A549 (cell line): ENCODE results near the gene EVPLL. TPM values are rescaled to one million over a fixed set of nuclear protein-coding genes. Genes with fewer than 3 reads are reported as not detected.
"Not testable (repeated sequence)": the region's sequence is repeated elsewhere in the genome, so short reads cannot be mapped to it uniquely, and the experiment has no call there.

ENCODE experiments used
- ATAC-seq, 2 experiments: fragments of 200-7000 bp in 1 of 2; fragments of >200 bp in 1 of 2; cut with Nextera tagmentation in 1 of 2; cut with Tn5 transposase in 1 of 2; 3 replicates each; pipeline versions ENCODE4 v1.8.0 to v1.9.1; 2018 to 2020; ENCODE audit warnings: mild to moderate bottlenecking in 1 of 2, moderate library complexity in 1 of 2
- CTCF ChIA-PET: fragments of 300-600 bp; sonication (Branson Sonifier 250); formaldehyde crosslinking; extraction: SDS; loops from one replicate; lab custom pipeline; 2021; ENCODE audit warnings: antibody characterized with exemption, inconsistent platforms; lab: Yijun Ruan, JAX
- POLR2A ChIA-PET: fragments of 350-600 bp; formaldehyde crosslinking; extraction: SDS; loops from one replicate; lab custom pipeline; 2021; ENCODE audit warnings: antibody characterized with exemption, inconsistent platforms; lab: Yijun Ruan, JAX
- DNase-seq, 2 experiments: peaks; one replicate each; pipeline versions ENCODE4 v3.0.0 to v3.0.0-alpha.2; 2011 to 2016; ENCODE audit warnings: low read depth in 1 of 2, low spot score in 1 of 2
- FAIRE-seq: peaks from 2 replicates; lab custom pipeline; 2011; peaks lifted over from hg19 to GRCh38; lab: Jason Lieb, UNC
- H3K27ac ChIP-seq, 2 experiments: fragments of >200 bp; sonication (Bioruptor Twin); formaldehyde crosslinking; 3 replicates each; pipeline ENCODE4 v1.5.1; 2016 to 2017
- H3K4me1 ChIP-seq: fragments of >200 bp; sonication (Bioruptor Twin); formaldehyde crosslinking; 3 replicates; pipeline ENCODE4 v1.6.1; 2016
- H3K4me2 ChIP-seq: fragments of >200 bp; sonication (Bioruptor Twin); formaldehyde crosslinking; 3 replicates; pipeline ENCODE4 v1.6.1; 2016
- H3K4me3 ChIP-seq: fragments of >200 bp; sonication (Bioruptor Twin); formaldehyde crosslinking; 3 replicates; pipeline ENCODE4 v1.5.1; 2016
- H3K9me3 ChIP-seq: fragments of >200 bp; sonication (Bioruptor Twin); formaldehyde crosslinking; 3 replicates; pipeline ENCODE4 v1.6.1; 2016
- JUN ChIP-seq, 2 experiments: fragments of >200 bp; sonication (Bioruptor Twin); formaldehyde crosslinking; IDR thresholded peaks; 2 replicates in 1 of 2; 3 replicates in 1 of 2; pipeline ENCODE4 v1.6.1; 2016 to 2017
- WGBS: methylation state at CpG from one replicate; pipeline ENCODE4 v1.1.6; 2017; ENCODE audit errors: missing lambda C conversion rate; 5-methylcytosine and 5-hydroxymethylcytosine counted together
- polyA plus RNA-seq, 4 experiments: library from polyadenylated mRNA; depleted of rRNA in 3 of 4; stranded (reverse); fragments of >200 nt; fragmentation: RNase III in 1 of 4; extraction: RNeasy Plus Mini Kit Qiagen cat#74134 plus additional on column Dnase treatment in 1 of 4; gene quantifications; 2 replicates in 3 of 4; 3 replicates in 1 of 4; pipeline ENCODE4 v1.2.3, GENCODE V29; 2011 to 2017
- TF ChIP-seq, protein P1 (sequence below): IDR thresholded peaks from 2 replicates; pipeline ENCODE4 v1.6.1; 2012

EVPLL gene
- polyA plus RNA-seq, 2 of the 4 experiments (the other 2 are of a cell fraction), result 0.05 TPM; not detected in 1

DNA sequence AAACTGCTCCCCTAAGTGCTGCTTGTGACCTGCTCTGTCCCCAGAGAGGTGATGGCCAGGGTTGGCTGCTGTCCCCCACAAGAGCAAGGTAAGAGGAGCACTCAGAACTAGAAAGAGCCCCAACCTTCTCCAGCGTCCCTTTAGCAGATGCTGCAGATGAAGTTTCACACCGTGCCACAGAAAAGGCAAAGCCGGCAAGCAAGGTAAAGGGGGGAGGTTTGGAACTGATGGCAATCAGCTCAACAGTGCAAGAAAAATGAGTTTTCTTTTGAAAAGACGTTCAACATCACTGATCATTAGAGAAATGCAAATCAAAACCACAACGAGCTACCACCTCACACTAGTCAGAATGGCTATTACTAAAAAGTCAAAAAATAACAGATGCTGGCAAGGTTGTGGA is 26.0 kb downstream of the EVPLL start:
- POLR2A ChIA-PET, FAIRE-seq, H3K4me1 ChIP-seq, H3K4me2 ChIP-seq, DNase-seq, H3K27ac ChIP-seq, H3K4me3 ChIP-seq, H3K9me3 ChIP-seq, CTCF ChIA-PET, ATAC-seq: not testable (repeated sequence)
- WGBS, result no CpG with 5 or more reads among the region's 5 CpGs

DNA sequence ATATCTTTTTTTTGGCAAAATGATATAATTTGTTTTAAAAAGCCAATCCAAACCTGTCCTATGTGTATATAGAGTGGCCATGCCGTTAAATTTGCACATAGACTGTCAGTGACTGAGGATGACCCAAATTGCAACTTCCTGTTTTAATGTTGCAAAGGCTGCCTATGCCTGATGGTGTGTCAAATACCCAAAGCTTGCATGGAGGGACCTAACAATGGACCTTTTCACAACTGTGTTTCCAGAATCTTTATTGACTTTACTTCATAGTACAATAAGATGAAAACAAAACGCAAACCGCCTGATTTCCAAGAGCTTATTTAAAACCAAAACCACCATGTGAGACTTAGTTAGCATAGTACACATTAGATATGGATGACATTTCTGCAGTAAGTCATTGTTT is 31.3 kb downstream of the EVPLL start:
- FAIRE-seq, result peak; percentile 98
- peaks cover 16% of the 10 kb centered on the region for H3K4me1 ChIP-seq
- TF ChIP-seq, protein P1, sequence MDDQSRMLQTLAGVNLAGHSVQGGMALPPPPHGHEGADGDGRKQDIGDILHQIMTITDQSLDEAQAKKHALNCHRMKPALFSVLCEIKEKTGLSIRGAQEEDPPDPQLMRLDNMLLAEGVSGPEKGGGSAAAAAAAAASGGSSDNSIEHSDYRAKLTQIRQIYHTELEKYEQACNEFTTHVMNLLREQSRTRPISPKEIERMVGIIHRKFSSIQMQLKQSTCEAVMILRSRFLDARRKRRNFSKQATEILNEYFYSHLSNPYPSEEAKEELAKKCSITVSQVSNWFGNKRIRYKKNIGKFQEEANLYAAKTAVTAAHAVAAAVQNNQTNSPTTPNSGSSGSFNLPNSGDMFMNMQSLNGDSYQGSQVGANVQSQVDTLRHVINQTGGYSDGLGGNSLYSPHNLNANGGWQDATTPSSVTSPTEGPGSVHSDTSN, result 0 out of 2 replicates have a peak, but pooled peaks have one; percentile 13
- TF ChIP-seq, all 56 proteins: peak for 1; not testable (repeated sequence) for 55
- H3K9me3 ChIP-seq, ATAC-seq, H3K4me3 ChIP-seq, H3K27ac ChIP-seq, CTCF ChIA-PET, POLR2A ChIA-PET, H3K4me2 ChIP-seq, DNase-seq: not testable (repeated sequence)
- WGBS, result 71% methylated on average over 3 of the region's 3 CpGs

DNA sequence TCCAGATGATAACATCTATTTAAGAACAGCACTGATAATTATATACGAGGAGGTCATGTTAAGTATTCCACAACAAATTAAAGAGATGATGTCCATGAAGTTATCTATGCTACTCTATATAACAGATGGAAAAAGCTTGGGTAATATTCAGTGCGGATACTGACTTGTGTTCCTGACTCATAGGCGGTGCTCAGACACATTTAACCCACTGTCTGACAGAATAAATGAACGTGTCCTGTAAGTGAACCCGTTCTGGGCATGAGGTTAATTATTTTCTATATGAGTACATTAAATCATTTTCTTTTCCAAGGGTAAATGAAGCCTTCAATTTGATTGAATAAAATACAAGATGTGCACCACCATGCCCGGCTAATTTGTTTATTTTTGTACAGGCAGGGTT is 31.7 kb downstream of the EVPLL start:
- POLR2A ChIA-PET, H3K27ac ChIP-seq, H3K4me3 ChIP-seq, CTCF ChIA-PET, ATAC-seq, H3K9me3 ChIP-seq: not testable (repeated sequence)
- FAIRE-seq (peak; percentile 7), DNase-seq (peak in 1 of 2 experiments; percentile 0)
- WGBS, result 37% methylated on average over 6 of the region's 6 CpGs
- peaks cover 16% of the 10 kb centered on the region for H3K4me1 ChIP-seq
- TF ChIP-seq, protein P1, result 0 out of 2 replicates have a peak, but pooled peaks have one; percentile 1
- H3K4me2 ChIP-seq, result peak overlapping the region; percentile 84; the same call in 2 of the 3 replicates

DNA sequence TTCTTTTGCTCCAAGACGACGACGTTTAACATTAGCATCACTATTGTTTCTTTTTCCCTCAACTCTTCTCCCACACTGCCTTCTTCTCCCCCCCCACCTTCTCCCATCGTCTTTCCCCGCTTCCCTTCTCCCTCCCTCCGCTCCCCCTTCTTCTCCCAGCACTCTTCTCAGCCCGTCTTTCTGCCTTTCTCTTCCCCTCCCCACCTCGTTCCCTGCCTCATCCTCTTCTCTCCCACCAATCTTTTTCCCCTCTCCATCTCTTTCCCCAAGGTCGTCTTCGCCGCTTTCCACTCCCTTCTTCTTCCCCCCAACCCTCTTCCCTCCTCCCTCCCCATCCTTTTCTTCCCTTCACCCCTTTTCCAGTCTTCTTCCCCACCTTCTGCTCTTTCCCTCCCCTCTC is 33.2 kb downstream of the EVPLL start:
- ATAC-seq (peak; percentile 25 to 27; a peak in 4 of 6 replicates), DNase-seq (peak; percentile 3 to 32)
- H3K9me3 ChIP-seq, CTCF ChIA-PET, FAIRE-seq, POLR2A ChIA-PET: not testable (repeated sequence)
- H3K27ac ChIP-seq, result peak overlapping the region; percentile 55 to 81
- peaks cover 16% of the 10 kb centered on the region for H3K4me1 ChIP-seq
- H3K4me3 ChIP-seq, result peak overlapping the region; percentile 41
- H3K4me2 ChIP-seq, result peak overlapping the region; percentile 84
- 8% methylated on average over 5 of the region's 11 CpGs for WGBS

DNA sequence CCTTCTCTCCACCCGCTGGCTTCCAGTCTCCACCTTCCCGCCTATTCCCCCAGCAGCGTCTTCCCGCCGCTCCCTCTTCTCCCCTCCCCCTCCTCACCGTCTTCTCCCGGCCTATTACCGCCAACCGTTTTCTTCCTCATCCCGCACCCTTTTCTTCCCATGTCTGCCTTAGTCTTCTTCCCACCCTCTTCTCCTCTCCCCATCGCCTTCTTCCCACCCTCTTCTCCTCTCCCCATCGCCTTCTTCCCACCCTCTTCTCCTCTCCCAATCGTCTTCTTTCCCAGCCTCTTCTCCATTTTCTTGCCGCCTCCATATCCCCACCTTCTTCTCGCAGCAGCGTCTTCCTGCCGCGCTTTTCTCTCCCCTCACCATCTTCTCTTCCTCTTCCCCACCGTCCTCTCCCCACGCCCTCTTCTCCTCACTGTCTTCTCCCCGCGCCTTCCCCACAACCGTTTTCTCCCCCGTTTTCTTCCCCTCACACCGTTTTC is 33.8 kb downstream of the EVPLL start:
- Histone ChIP-seq H3K4me1 (peaks cover 16% of the 10 kb centered on the region), H3K4me3 (peak overlapping the region; percentile 83), H3K4me2 (peak overlapping the region; percentile 76), H3K27ac (peak overlapping the region; percentile 96 to 97)
- POLR2A ChIA-PET, CTCF ChIA-PET, H3K9me3 ChIP-seq, FAIRE-seq: not testable (repeated sequence)
- DNase-seq (peak in 1 of 2 experiments; percentile 61), ATAC-seq (peak; percentile 72 to 80)
- WGBS, result 2% methylated on average over 21 of the region's 25 CpGs
- TF ChIP-seq JUN (IDR thresholded peaks at IDR 0.05), result peak in 1 of 2 experiments; percentile 23; a peak in 1 of 5 replicates

DNA sequence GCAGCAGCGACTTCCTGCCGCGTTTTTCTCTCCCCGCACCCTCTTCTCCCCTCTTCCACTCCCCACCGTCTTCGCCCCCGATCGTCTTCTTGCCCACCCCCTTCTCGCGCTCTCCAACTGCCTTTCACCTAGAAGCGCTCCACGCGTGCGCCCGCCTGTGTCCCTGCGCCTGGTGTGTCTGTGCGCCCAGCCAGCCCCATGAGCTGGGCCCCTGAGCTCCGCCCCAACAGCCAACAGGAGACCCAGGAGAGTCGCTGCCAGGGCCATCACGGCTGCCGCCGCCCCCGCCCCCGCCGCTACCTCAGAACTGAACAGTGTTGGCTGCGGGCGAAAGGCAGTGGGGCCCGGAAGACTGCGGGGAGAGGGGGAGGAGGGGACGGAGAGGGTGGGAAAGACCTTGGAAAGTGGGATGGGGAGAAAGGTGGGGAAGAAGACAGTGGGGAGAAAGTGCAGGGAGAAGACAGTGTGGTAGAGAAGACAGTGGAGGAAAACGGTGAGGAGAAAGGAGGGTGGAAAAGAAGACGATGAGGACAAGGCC is 34.5 kb downstream of the EVPLL start:
- DNase-seq, H3K4me2 ChIP-seq, H3K9me3 ChIP-seq, CTCF ChIA-PET, POLR2A ChIA-PET: not testable (repeated sequence)
- WGBS, result no CpG with 5 or more reads among the region's 32 CpGs
- Histone ChIP-seq H3K27ac (peak overlapping the region; percentile 96 to 97; a peak in 4 of 6 replicates), H3K4me3 (peak overlapping the region; percentile 83), H3K4me1 (peaks cover 16% of the 10 kb centered on the region)
- FAIRE-seq (peak; percentile 89), ATAC-seq (peak; percentile 95 to 96)

DNA sequence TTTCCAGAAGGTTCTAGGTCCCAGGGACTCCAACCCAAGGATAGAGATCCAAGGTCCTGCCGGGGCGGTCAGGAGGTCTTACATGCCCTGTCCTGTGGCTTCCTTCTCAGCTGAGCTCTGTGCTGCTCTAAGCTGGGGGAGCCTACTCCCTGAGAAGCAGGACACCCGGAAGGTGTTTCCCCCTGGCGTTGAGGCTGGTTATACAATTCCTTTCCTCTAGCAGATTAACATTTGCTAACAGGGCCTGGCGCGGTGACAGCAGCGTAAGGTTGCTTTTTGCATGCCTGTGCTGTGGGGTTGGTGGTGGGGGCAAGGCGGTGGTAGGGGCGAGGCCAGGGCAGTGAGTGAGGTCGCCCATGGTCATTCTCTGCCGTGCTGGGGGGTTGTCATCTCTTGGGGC is 43.9 kb downstream of the EVPLL start:
- FAIRE-seq, H3K9me3 ChIP-seq, CTCF ChIA-PET, POLR2A ChIA-PET, DNase-seq, H3K27ac ChIP-seq, H3K4me2 ChIP-seq, H3K4me3 ChIP-seq, H3K4me1 ChIP-seq, ATAC-seq: not testable (repeated sequence)
- 39% methylated on average over 4 of the region's 11 CpGs for WGBS

DNA sequence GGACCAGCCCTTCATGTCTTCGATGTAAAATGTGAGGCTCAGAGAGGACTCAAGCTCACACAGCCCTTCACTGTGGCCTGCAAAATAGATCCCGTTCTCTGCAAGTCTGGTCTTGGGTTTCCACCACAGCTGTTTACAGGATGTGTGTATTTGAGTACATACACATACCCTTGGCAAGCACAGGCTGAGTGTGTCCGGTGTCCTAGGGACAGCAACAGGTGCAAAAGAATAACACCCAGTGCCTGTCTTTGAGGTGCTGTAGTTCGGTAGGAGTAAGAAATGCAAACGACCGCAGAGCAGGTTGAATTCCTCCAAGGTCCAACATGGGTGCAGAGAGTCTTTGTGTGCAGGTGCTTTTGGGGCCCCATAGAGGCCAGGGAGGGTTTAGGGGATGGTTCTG is 44.9 kb downstream of the EVPLL start:
- CTCF ChIA-PET, H3K4me1 ChIP-seq, H3K4me2 ChIP-seq, H3K27ac ChIP-seq, H3K4me3 ChIP-seq, DNase-seq, FAIRE-seq, POLR2A ChIA-PET, ATAC-seq, H3K9me3 ChIP-seq: not testable (repeated sequence)
- 80% methylated on average over 3 of the region's 6 CpGs for WGBS

DNA sequence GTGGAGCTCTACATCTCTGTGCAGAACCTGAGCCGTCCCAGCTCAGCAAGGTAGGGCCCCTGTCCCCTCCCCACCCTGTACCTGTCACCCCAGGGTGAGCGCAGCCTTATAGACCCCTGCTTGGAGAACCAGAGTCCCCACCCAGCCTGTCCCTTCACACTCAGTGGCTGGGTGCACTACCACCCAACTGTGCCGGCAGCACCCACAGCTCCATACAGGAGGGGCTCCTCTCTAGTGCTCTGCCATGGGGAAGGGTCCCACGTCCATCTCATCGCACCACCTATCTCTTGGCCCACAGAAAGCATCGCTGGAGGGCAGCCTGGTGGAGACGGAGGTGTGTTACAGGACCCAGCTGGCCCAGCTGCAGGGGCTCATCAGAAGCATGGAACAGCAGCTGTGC is 45.4 kb downstream of the EVPLL start:
- H3K4me2 ChIP-seq, POLR2A ChIA-PET, H3K27ac ChIP-seq, H3K4me1 ChIP-seq, CTCF ChIA-PET, H3K9me3 ChIP-seq, FAIRE-seq, DNase-seq, H3K4me3 ChIP-seq: not testable (repeated sequence)
- peak in 1 of 2 experiments; percentile 51; a peak in 3 of 6 replicates for ATAC-seq
- WGBS, result 65% methylated on average over 2 of the region's 7 CpGs

DNA sequence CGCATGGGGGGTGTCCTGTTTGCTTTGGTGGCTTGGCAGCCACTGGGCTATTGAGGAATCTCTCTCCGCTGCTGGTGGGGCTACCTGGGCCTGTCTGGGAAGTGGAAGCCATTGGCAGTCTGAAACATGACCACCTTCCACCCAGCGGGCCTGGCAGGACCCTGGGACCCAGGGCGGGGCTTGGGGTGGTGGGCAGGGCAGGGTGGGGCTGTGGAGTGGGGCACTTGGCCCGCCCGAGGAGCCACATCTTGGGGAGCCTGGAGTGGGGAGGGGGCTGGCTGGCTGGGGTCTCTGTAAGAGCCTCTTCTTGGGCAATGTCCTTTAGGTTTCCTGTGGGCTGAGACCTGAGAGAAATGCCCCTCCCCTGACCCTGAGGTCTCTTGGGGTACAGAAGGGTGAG is 48.0 kb downstream of the EVPLL start:
- POLR2A ChIA-PET, H3K4me2 ChIP-seq, H3K4me3 ChIP-seq, DNase-seq, H3K4me1 ChIP-seq, CTCF ChIA-PET, H3K27ac ChIP-seq, H3K9me3 ChIP-seq, ATAC-seq, FAIRE-seq: not testable (repeated sequence)
- no CpG with 5 or more reads among the region's 6 CpGs for WGBS
